ENCODE data around the gene MAPK8IP2. TPM values are rescaled to one million over a fixed set of nuclear protein-coding genes. Genes with fewer than 3 reads are reported as not detected.

MAPK8IP2 gene
- under 1 TPM; 0.12 to 0.34 (median 0.17) TPM for total RNA-seq
- polyA plus RNA-seq: under 1 TPM; 0.13 to 0.22 (median 0.15) TPM
- long read RNA-seq, donor 1: 0 reads
- long read RNA-seq, donor 2, partial matches to known transcripts: 1 of 2 reads
- long read RNA-seq, donor 2, other reads (novel, unspliced or antisense): 1 of 2 reads

- ATAC-seq: peak in 1 of 4 donors; percentile 45
- Histone ChIP-seq H3K27ac (no peak within 1 kb of the TSS), H3K4me1 (no peaks in the 10 kb centered on the region), H3K4me3 (peak within 1 kb of the TSS; percentile 50), H3K9me3 (no peaks in the 10 kb centered on the region), H3K27me3 (ENCODE audit: insufficient read depth in 3 of 3, low read length in 2 of 3) (peaks cover 0 to 61% (median 28%) of the 10 kb centered on the region in 3 donors), H3K36me3 (ENCODE audit: insufficient read depth in 1 of 2, low read depth in 1 of 2) (no peaks in the 10 kb centered on the region)
- no peak for TF ChIP-seq CTCF (IDR thresholded peaks at IDR 0.05)
- intact Hi-C loops (cut with DNase I): no loop called here
- WGBS, 3 donors: 0 to 2% (median 1%) methylated on average over 10 to 58 of the region's 61 CpGs
- no peak for DNase-seq
Observed at GRCh38 chr22:50600538-50600937, at the start of gene MAPK8IP2. Gene MAPK8IP2 (plus strand): TSS chr22:50600793. CDS start chr22:50600819, 26 bp downstream.

- ATAC-seq (no peak), DNase-seq (peak in 1 of 2 donors; percentile 11)
- Histone ChIP-seq H3K4me3 (no peak overlapping the region), H3K27ac (no peak overlapping the region), H3K4me1 (no peaks in the 10 kb centered on the region), H3K27me3 (ENCODE audit: insufficient read depth in 3 of 3, low read length in 2 of 3) (peaks cover 0 to 46% (median 25%) of the 10 kb centered on the region in 3 donors), H3K9me3 (no peaks in the 10 kb centered on the region), H3K36me3 (ENCODE audit: insufficient read depth in 1 of 2, low read depth in 1 of 2) (no peaks in the 10 kb centered on the region)
- intact Hi-C loops (cut with DNase I): no loop called here
- TF ChIP-seq CTCF (IDR thresholded peaks at IDR 0.05): no peak
- 87 to 92% (median 88%) methylated on average over 11 of the region's 11 CpGs for WGBS, 3 donors
Observed at GRCh38 chr22:50551160-50551752, 49.3 kb upstream of the MAPK8IP2 start.

- intact Hi-C loops (cut with DNase I): no loop called here
- 71 to 86% (median 74%) methylated on average over 8 of the region's 8 CpGs for WGBS, 3 donors
- no peak for ATAC-seq
Observed at GRCh38 chr22:50553310-50553709, 47.3 kb upstream of the MAPK8IP2 start.

GRCh38 chr22:50556703-50557102 is 43.9 kb upstream of the MAPK8IP2 start:
- no peak for DNase-seq
- TF ChIP-seq CTCF (IDR thresholded peaks at IDR 0.05): no peak
- Histone ChIP-seq H3K36me3 (ENCODE audit: insufficient read depth in 1 of 2, low read depth in 1 of 2) (no peaks in the 10 kb centered on the region), H3K4me1 (no peaks in the 10 kb centered on the region), H3K9me3 (no peaks in the 10 kb centered on the region), H3K4me3 (no peak overlapping the region), H3K27ac (no peak overlapping the region), H3K27me3 (ENCODE audit: insufficient read depth in 3 of 3, low read length in 2 of 3) (peaks cover 0 to 10% (median 0%) of the 10 kb centered on the region in 3 donors)
- WGBS, 3 donors: 76 to 83% (median 79%) methylated on average over 5 of the region's 5 CpGs
- no peak for ATAC-seq
- intact Hi-C loops (cut with DNase I): no loop called here

More at GRCh38 chr22:50553310-50553709, 47.3 kb upstream of the MAPK8IP2 start:
- DNase-seq: no peak
- no peaks in the 10 kb centered on the region for H3K36me3 ChIP-seq (ENCODE audit: insufficient read depth in 1 of 2, low read depth in 1 of 2)
- no peak for TF ChIP-seq CTCF (IDR thresholded peaks at IDR 0.05)
- H3K27me3 ChIP-seq (ENCODE audit: insufficient read depth in 3 of 3, low read length in 2 of 3): peaks cover 0 to 30% (median 11%) of the 10 kb centered on the region in 3 donors
- no peaks in the 10 kb centered on the region for H3K9me3 ChIP-seq
- H3K4me1 ChIP-seq: no peaks in the 10 kb centered on the region
- no peak overlapping the region for H3K4me3 ChIP-seq
- no peak overlapping the region for H3K27ac ChIP-seq

All from psoas muscle (tissue), 8 donors.